HG02798 (cell line): Measurements from ENCODE around the gene MATN3.
"Not testable (repeated sequence)": the region's sequence is repeated elsewhere in the genome, so short reads cannot be mapped to it uniquely, and the experiment has no call there.

Experiments used
- ATAC-seq: cut with Tn5 transposase; IDR thresholded peaks from one replicate; pipeline ENCODE4 v1.9.1; 2021; ENCODE audit warnings: mild to moderate bottlenecking; ENCODE audit not compliant: unreplicated experiment, poor library complexity

MATN3 gene, protein sequence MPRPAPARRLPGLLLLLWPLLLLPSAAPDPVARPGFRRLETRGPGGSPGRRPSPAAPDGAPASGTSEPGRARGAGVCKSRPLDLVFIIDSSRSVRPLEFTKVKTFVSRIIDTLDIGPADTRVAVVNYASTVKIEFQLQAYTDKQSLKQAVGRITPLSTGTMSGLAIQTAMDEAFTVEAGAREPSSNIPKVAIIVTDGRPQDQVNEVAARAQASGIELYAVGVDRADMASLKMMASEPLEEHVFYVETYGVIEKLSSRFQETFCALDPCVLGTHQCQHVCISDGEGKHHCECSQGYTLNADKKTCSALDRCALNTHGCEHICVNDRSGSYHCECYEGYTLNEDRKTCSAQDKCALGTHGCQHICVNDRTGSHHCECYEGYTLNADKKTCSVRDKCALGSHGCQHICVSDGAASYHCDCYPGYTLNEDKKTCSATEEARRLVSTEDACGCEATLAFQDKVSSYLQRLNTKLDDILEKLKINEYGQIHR

GRCh38 chr2:20012282-20013125, at the start of gene MATN3:
TSS of gene MATN3 (minus strand) at chr2:20012668. CDS start at chr2:20012631, 37 bp downstream.
- no peak for ATAC-seq

GRCh38 chr2:20061940-20062339, 49.5 kb upstream of the MATN3 start:
- no peak for ATAC-seq

DNA sequence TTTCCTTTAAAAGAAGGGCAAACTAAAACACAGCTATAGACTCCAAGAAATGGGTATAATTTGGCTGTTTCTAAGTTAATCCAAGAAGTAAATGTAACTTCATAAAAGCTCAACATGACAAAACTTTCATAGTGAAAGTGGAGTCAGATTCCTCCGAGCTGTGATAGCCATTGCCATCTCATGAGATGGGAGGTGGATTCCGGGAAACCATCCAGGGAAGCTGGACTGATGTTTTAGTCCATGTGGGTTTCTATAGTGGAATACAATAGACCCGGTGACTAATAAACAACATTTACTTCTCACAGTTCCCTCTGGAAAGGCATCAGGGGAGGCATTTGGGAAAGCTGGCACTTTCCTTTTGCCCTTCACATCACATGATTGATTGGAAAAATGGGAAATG, 49.0 kb upstream of the MATN3 start:
- ATAC-seq: no peak

DNA sequence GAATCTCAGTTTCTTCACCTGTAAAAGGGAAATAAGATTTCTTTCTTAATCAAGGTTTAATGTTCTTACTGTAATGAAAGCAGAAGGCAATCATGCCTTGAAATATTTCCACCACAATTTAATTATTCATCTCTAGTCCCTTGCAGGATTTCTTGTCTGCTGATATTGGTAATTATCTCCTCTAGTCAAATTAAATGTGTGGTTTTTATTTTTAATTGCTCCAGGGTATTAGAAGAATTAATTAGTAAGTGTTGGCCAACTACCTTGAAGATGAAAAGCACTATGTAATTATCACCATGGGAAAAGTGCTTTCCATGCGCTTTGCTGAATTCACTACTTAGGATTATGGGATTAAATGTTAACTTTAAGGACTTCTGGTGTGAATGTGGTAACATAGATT, 47.6 kb upstream of the MATN3 start:
- no peak for ATAC-seq

DNA sequence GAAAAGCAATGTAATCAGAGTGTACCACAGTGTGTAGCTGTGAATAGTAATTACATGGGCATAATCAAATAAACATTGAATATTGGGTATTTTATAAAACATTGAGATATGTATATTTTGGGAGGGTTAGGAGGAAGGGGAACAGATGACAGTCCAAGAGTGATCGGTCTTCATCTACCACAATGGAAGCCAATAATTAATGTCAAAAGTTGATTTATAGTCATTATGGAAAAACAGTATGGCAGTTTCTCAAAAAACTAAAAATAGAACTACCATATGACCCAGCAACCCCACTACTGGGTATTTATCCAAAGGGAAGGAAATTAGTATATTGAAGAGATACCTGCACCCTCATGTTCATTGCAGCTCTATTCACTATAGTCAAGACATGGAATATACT, 44.8 kb upstream of the MATN3 start:
- no peak for ATAC-seq

- no peak for ATAC-seq
Observed at GRCh38 chr2:20054931-20055330, 42.5 kb upstream of the MATN3 start.

DNA sequence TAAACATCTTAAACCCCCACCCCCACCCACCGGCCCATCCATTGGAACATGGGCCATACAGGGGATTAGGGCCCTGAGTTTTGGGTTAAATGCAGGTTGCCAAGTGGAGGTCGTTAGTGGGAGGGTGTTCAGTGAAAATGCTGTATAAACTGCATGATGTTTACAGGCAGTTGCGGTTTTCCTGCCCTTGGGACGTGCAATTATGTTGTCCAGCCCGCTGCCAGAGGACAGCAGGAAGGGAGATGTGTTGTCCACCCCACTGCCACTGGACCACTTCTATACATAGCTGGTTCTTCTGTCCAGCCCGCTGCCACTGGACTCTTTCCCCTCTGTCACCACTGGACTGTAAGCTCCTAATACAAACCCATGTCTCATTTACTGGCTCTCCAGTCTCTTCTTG, 41.7 kb upstream of the MATN3 start:
- no peak for ATAC-seq

GRCh38 chr2:20052861-20053281, 40.4 kb upstream of the MATN3 start:
- no peak for ATAC-seq

DNA sequence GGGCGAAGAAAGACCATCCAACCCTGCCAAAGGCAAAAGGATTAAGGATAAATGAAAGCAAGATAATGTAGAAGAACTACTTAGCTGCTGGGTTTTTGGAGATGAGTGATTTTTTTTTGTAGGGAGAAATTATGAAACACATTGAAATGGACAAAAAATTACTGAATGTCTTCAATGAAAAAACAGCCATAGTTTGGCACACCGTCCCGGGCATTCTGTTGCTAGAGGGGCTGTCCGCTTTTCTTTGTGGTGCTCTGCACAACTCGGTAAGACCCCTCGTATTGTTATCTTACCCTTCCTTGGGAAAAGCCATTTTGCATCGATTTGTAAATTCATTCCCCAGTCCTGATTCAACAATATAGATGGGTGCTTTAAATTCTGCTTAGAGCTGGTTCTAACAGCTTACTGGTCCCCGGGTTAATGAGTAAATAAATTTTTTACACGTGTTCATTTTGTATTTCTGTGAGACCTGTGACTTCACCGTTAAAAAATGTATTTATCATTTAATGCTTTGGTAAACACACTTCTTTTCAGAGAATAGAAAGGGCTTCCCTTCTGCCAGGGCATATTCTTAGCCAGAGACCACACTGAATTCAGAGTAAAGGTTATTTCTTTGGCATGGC, 39.9 kb upstream of the MATN3 start:
- no peak for ATAC-seq

- ATAC-seq: peak; percentile 98
Observed at GRCh38 chr2:20051532-20052228, 39.2 kb upstream of the MATN3 start, which contains the start of gene LAPTM4A. TSS of gene LAPTM4A (minus strand) at chr2:20051628. CDS start at chr2:20051520, 108 bp downstream.

- ATAC-seq: peak; percentile 22
Observed at GRCh38 chr2:20050646-20051531, 38.4 kb upstream of the MATN3 start.

- ATAC-seq: peak; percentile 20
Observed at GRCh38 chr2:20050104-20050645, 37.7 kb upstream of the MATN3 start.

GRCh38 chr2:20049637-20050036, 37.2 kb upstream of the MATN3 start:
- no peak for ATAC-seq

DNA sequence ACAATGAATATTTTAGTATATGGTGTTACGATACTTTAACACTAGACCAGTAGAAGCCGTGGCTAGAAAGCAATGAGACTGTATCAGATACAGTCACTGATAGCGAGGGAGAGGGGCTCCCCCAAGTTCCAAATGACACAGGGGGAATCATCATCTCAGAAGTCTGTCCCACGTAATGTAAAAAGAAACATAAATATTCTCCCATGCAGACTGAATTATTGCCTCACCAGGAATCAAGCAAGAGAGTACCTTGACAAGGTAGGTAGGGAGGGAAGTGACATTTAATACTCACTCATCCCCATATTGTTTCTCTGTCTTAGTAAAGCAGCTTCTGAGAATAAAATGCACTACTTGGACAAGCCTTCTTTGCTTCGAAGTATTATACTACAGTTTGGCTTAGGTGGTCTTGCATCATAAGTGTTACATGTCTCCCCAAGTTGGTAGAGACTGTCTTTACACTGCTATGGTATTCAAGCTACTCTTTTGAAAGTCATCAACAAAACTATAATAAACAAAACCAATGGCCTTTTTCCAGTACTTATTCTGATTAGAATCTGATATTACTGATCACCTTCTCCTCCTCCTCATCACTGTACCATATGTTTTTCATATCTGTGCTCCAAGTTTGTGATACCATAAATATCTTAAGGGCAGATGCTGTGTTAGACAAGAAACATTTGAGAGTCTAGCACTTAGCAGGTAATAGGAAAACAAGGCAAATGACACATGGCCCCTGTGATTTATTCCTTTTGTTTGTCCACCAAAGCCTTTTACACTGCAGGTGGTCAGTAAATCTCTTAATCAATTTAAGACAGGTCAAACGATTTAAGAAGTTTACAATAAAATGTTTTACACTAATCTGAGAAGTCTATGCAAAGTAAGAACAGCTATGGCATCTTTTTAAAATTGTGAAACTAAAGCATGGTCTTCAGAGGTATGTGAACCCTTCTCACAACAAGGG, 36.3 kb upstream of the MATN3 start:
- no peak for ATAC-seq

DNA sequence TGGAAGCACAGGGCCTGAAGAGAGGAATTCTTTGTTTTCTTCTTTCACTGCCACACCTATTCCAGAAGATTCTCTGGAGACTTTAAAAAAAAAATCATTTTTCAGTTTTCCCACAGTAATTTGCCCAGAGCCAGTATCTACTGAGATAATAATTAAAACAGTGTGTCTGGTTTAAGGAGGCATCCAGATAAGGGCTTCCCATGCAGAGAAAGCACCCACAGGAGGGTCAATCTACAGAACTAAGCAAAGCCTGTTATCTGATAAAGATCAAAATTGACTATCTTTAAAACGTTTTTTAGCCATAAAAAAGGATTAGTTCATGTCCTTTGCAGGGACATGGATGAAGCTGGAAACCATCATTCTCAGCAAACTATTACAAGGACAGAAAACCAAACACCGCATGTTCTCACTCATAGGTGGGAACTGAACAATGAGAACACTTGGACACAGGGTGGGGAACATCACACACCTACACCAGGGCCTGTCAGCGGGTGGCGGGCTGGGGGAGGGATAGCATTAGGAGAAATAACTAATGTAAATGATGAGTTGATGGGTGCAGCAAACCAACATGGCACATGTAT, 33.3 kb upstream of the MATN3 start:
- ATAC-seq: not testable (repeated sequence)

DNA sequence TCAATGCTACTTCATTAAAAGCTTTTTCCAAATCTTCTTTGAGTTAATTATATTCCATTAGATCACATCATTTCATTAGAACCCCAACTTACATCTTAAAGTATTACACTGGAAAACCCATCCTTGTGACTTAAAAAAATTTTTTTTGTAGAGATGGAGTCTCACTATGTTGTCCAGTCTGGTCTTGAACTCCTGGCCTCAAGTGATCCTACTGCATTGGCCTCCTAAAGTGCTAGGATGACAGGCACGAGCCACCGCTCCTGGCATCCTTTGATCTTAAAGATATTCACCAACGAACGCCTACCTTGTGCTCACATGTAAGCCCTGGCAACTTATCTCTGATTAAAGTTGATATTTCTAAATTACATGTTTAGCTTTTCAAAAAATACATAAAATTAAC, 32.3 kb upstream of the MATN3 start:
- no peak for ATAC-seq

DNA sequence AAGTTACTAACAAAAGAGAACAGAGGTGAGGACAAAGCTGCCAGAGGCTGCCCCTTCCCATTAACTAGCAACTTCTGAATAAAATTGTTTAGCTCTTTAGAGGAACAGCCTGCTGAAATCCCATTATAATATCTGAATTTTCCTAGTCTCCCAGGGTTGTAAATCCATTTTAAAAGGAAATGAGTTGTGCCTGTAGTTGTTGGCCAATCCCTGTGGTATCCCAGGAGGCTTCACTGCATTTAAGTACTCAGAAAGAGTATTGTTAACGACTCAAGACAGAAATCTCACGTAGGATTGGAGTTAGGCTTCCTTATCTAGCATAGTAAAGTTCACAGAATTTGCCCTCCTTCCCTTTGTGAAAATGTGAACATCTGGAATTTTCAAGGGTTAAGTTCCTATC, 30.1 kb upstream of the MATN3 start:
- ATAC-seq: no peak
